ENCODE results near the gene CALHM4.
"Not testable (repeated sequence)": the region's sequence is repeated elsewhere in the genome, so short reads cannot be mapped to it uniquely, and the experiment has no call there.

Gene CALHM4

GRCh38 chr6:116578335-116578734 lies 24.8 kb downstream of the CALHM4 start:
- no peak overlapping the region for H3K9ac ChIP-seq (ENCODE audit: low read depth, low read length)
- no peaks in the 10 kb centered on the region for H3K4me1 ChIP-seq (ENCODE audit: insufficient read depth, low read length)
- H3K4me3 ChIP-seq (ENCODE audit: low read length), result no peak overlapping the region
- no peaks in the 10 kb centered on the region for H3K9me3 ChIP-seq (ENCODE audit: insufficient read depth, low read depth, low read length)
- no peak overlapping the region for H3K27ac ChIP-seq (ENCODE audit: low read depth, low read length)
- peaks cover 57% of the 10 kb centered on the region for H3K36me3 ChIP-seq (ENCODE audit: insufficient read depth, low read length)
- H3K27me3 ChIP-seq (ENCODE audit: insufficient read depth, low read length), result no peaks in the 10 kb centered on the region

- peaks cover 53% of the 10 kb centered on the region for H3K36me3 ChIP-seq (ENCODE audit: insufficient read depth, low read length)
Observed at GRCh38 chr6:116579143-116579542, 25.6 kb downstream of the CALHM4 start.

GRCh38 chr6:116580198-116580597 lies 26.6 kb downstream of the CALHM4 start:
- no peak overlapping the region for H3K27ac ChIP-seq (ENCODE audit: low read depth, low read length)
- H3K4me1 ChIP-seq (ENCODE audit: insufficient read depth, low read length), result no peaks in the 10 kb centered on the region
- peaks cover 63% of the 10 kb centered on the region for H3K36me3 ChIP-seq (ENCODE audit: insufficient read depth, low read length)
- H3K4me3 ChIP-seq (ENCODE audit: low read length), result no peak overlapping the region
- no peak overlapping the region for H3K9ac ChIP-seq (ENCODE audit: low read depth, low read length)
- 94% methylated on average over 2 of the region's 2 CpGs for WGBS
- no peaks in the 10 kb centered on the region for H3K9me3 ChIP-seq (ENCODE audit: insufficient read depth, low read depth, low read length)
- no peaks in the 10 kb centered on the region for H3K27me3 ChIP-seq (ENCODE audit: insufficient read depth, low read length)

More at GRCh38 chr6:116579143-116579542, 25.6 kb downstream of the CALHM4 start:
- no peaks in the 10 kb centered on the region for H3K4me1 ChIP-seq (ENCODE audit: insufficient read depth, low read length)
- H3K4me3 ChIP-seq (ENCODE audit: low read length), result no peak overlapping the region
- no peak overlapping the region for H3K27ac ChIP-seq (ENCODE audit: low read depth, low read length)
- WGBS, result 100% methylated on average over 1 of the region's 1 CpG
- no peaks in the 10 kb centered on the region for H3K9me3 ChIP-seq (ENCODE audit: insufficient read depth, low read depth, low read length)
- no peaks in the 10 kb centered on the region for H3K27me3 ChIP-seq (ENCODE audit: insufficient read depth, low read length)
- no peak overlapping the region for H3K9ac ChIP-seq (ENCODE audit: low read depth, low read length)

GRCh38 chr6:116586276-116586675 lies 32.7 kb downstream of the CALHM4 start:
- no peak overlapping the region for H3K4me3 ChIP-seq (ENCODE audit: low read length)

GRCh38 chr6:116586738-116587137 lies 33.2 kb downstream of the CALHM4 start:
- Histone ChIP-seq H3K9ac (ENCODE audit: low read depth, low read length) (no peak overlapping the region), H3K4me1 (ENCODE audit: insufficient read depth, low read length) (no peaks in the 10 kb centered on the region), H3K27me3 (ENCODE audit: insufficient read depth, low read length) (no peaks in the 10 kb centered on the region), H3K4me3 (ENCODE audit: low read length) (no peak overlapping the region), H3K27ac (ENCODE audit: low read depth, low read length) (no peak overlapping the region), H3K36me3 (ENCODE audit: insufficient read depth, low read length) (peaks cover 67% of the 10 kb centered on the region), H3K9me3 (ENCODE audit: insufficient read depth, low read depth, low read length) (no peaks in the 10 kb centered on the region)
- 100% methylated on average over 1 of the region's 2 CpGs for WGBS

More at GRCh38 chr6:116586276-116586675, 32.7 kb downstream of the CALHM4 start:
- peaks cover 68% of the 10 kb centered on the region for H3K36me3 ChIP-seq (ENCODE audit: insufficient read depth, low read length)
- no peaks in the 10 kb centered on the region for H3K9me3 ChIP-seq (ENCODE audit: insufficient read depth, low read depth, low read length)
- H3K9ac ChIP-seq (ENCODE audit: low read depth, low read length), result no peak overlapping the region
- H3K4me1 ChIP-seq (ENCODE audit: insufficient read depth, low read length), result no peaks in the 10 kb centered on the region
- no peak overlapping the region for H3K27ac ChIP-seq (ENCODE audit: low read depth, low read length)
- no peaks in the 10 kb centered on the region for H3K27me3 ChIP-seq (ENCODE audit: insufficient read depth, low read length)

- WGBS, result 99% methylated on average over 2 of the region's 3 CpGs
- peaks cover 43% of the 10 kb centered on the region for H3K36me3 ChIP-seq (ENCODE audit: insufficient read depth, low read length)
Observed at GRCh38 chr6:116595247-116595646, 41.7 kb downstream of the CALHM4 start.

GRCh38 chr6:116596815-116597214 lies 43.3 kb downstream of the CALHM4 start:
- Histone ChIP-seq H3K9ac (ENCODE audit: low read depth, low read length) (no peak overlapping the region), H3K27ac (ENCODE audit: low read depth, low read length) (no peak overlapping the region), H3K27me3 (ENCODE audit: insufficient read depth, low read length) (no peaks in the 10 kb centered on the region), H3K9me3 (ENCODE audit: insufficient read depth, low read depth, low read length) (no peaks in the 10 kb centered on the region), H3K4me3 (ENCODE audit: low read length) (no peak overlapping the region), H3K36me3 (ENCODE audit: insufficient read depth, low read length) (peaks cover 27% of the 10 kb centered on the region), H3K4me1 (ENCODE audit: insufficient read depth, low read length) (no peaks in the 10 kb centered on the region)
- WGBS, result 84% methylated on average over 4 of the region's 4 CpGs

More at GRCh38 chr6:116595247-116595646, 41.7 kb downstream of the CALHM4 start:
- H3K27me3 ChIP-seq (ENCODE audit: insufficient read depth, low read length), result no peaks in the 10 kb centered on the region
- no peaks in the 10 kb centered on the region for H3K4me1 ChIP-seq (ENCODE audit: insufficient read depth, low read length)
- no peak overlapping the region for H3K4me3 ChIP-seq (ENCODE audit: low read length)
- H3K27ac ChIP-seq (ENCODE audit: low read depth, low read length), result no peak overlapping the region
- no peak overlapping the region for H3K9ac ChIP-seq (ENCODE audit: low read depth, low read length)
- no peaks in the 10 kb centered on the region for H3K9me3 ChIP-seq (ENCODE audit: insufficient read depth, low read depth, low read length)

GRCh38 chr6:116603916-116604315 lies 50.4 kb downstream of the CALHM4 start:
- H3K27ac ChIP-seq (ENCODE audit: low read depth, low read length); H3K4me1 ChIP-seq (ENCODE audit: insufficient read depth, low read length); H3K9me3 ChIP-seq (ENCODE audit: insufficient read depth, low read depth, low read length); H3K36me3 ChIP-seq (ENCODE audit: insufficient read depth, low read length); H3K9ac ChIP-seq (ENCODE audit: low read depth, low read length); H3K27me3 ChIP-seq (ENCODE audit: insufficient read depth, low read length); H3K4me3 ChIP-seq (ENCODE audit: low read length): not testable (repeated sequence)
- 82% methylated on average over 2 of the region's 3 CpGs for WGBS

- H3K4me3 ChIP-seq (ENCODE audit: low read length); H3K36me3 ChIP-seq (ENCODE audit: insufficient read depth, low read length); H3K27me3 ChIP-seq (ENCODE audit: insufficient read depth, low read length); H3K4me1 ChIP-seq (ENCODE audit: insufficient read depth, low read length); H3K9me3 ChIP-seq (ENCODE audit: insufficient read depth, low read depth, low read length); H3K9ac ChIP-seq (ENCODE audit: low read depth, low read length); H3K27ac ChIP-seq (ENCODE audit: low read depth, low read length): not testable (repeated sequence)
- 85% methylated on average over 1 of the region's 3 CpGs for WGBS
Observed at GRCh38 chr6:116604868-116605267, 51.3 kb downstream of the CALHM4 start.

- Histone ChIP-seq H3K36me3 (ENCODE audit: insufficient read depth, low read length) (no peaks in the 10 kb centered on the region), H3K27me3 (ENCODE audit: insufficient read depth, low read length) (no peaks in the 10 kb centered on the region), H3K4me3 (ENCODE audit: low read length) (no peak overlapping the region), H3K27ac (ENCODE audit: low read depth, low read length) (no peak overlapping the region), H3K9me3 (ENCODE audit: insufficient read depth, low read depth, low read length) (0 out of 2 replicates have a peak, but pooled peaks cover 3% of the 10 kb centered on the region), H3K4me1 (ENCODE audit: insufficient read depth, low read length) (peaks cover 2% of the 10 kb centered on the region; the same call in 1 of the 2 replicates), H3K9ac (ENCODE audit: low read depth, low read length) (no peak overlapping the region)
- WGBS, result 97% methylated on average over 4 of the region's 4 CpGs
Observed at GRCh38 chr6:116605935-116606334, 52.4 kb downstream of the CALHM4 start.
